HepG2 (cell line): ENCODE data around the gene SCN9A. TPM values are rescaled to one million over a fixed set of nuclear protein-coding genes. Genes with fewer than 3 reads are reported as not detected.

Experiments
- ELF1 ChIP-seq: sonication (generic); formaldehyde crosslinking; IDR thresholded peaks from 2 replicates; pipeline ENCODE4 v1.4.0; 2020; ENCODE audit warnings: missing genetic modification reagents
- GLMP ChIP-seq: sonication (generic); formaldehyde crosslinking; IDR thresholded peaks from 2 replicates; pipeline ENCODE4 v1.9.0; 2021; ENCODE audit warnings: missing genetic modification reagents, mild to moderate bottlenecking, borderline replicate concordance
- NFIB ChIP-seq: sonication (generic); formaldehyde crosslinking; IDR thresholded peaks from 2 replicates; pipeline ENCODE4 v1.9.0; 2021; ENCODE audit warnings: missing genetic modification reagents, mild to moderate bottlenecking, borderline replicate concordance
- ZBTB33 ChIP-seq: sonication (generic); formaldehyde crosslinking; IDR thresholded peaks from 2 replicates; pipeline ENCODE4 v1.4.0; 2020; ENCODE audit warnings: missing genetic modification reagents
- ZGPAT ChIP-seq: IDR thresholded peaks from 2 replicates; pipeline ENCODE4 v1.6.1; 2016; ENCODE audit warnings: mild to moderate bottlenecking
- ZNF616 ChIP-seq: sonication (generic); formaldehyde crosslinking; IDR thresholded peaks from 2 replicates; pipeline ENCODE4 v1.5.0; 2020; ENCODE audit warnings: low read depth, mild to moderate bottlenecking, missing genetic modification reagents
- ZNF646 ChIP-seq: sonication (generic); formaldehyde crosslinking; IDR thresholded peaks from 2 replicates; pipeline ENCODE4 v1.9.0; 2021; ENCODE audit warnings: mild to moderate bottlenecking, missing genetic modification reagents
- ZNF687 ChIP-seq: sonication (generic); formaldehyde crosslinking; IDR thresholded peaks from 2 replicates; pipeline ENCODE4 v1.5.1; 2020; ENCODE audit warnings: mild to moderate bottlenecking, missing genetic modification reagents, moderate library complexity
- polyA plus RNA-seq, 8 experiments: library from polyadenylated mRNA; depleted of rRNA in 3 of 8; stranded (reverse) in 7 of 8; unstranded in 1 of 8; fragments of >200 nt; fragmentation: Illumina TruSeq in 4 of 8; extraction: Trizol in 4 of 8; gene quantifications; 2 replicates each; pipeline versions ENCODE4 v1.2.1 to v1.2.3, GENCODE V29; 2011 to 2016; ENCODE audit warnings: low read depth in 4 of 8, missing spikeins in 1 of 8, mixed read lengths in 1 of 8; ENCODE audit not compliant: insufficient read depth in 1 of 8
- total RNA-seq, 5 experiments: library from RNA; depleted of rRNA; stranded (reverse); fragments of >200 nt; fragmentation: Illumina TruSeq; extraction: Trizol; gene quantifications; 2 replicates each; pipeline ENCODE4 v1.2.3, GENCODE V29; 2016; ENCODE audit warnings: low read depth in 1 of 5
- TF ChIP-seq, protein P1 (sequence below): sonication (generic); formaldehyde crosslinking; IDR thresholded peaks from 2 replicates; pipeline ENCODE4 v1.5.0; 2020; ENCODE audit warnings: mild to moderate bottlenecking, missing genetic modification reagents

SCN9A gene
- total and polyA plus RNA-seq, 2 of the 13 experiments (the other 11 are each of a cell fraction or from before 2014, with no cell fraction given): 15.3 to 24.3 TPM

DNA sequence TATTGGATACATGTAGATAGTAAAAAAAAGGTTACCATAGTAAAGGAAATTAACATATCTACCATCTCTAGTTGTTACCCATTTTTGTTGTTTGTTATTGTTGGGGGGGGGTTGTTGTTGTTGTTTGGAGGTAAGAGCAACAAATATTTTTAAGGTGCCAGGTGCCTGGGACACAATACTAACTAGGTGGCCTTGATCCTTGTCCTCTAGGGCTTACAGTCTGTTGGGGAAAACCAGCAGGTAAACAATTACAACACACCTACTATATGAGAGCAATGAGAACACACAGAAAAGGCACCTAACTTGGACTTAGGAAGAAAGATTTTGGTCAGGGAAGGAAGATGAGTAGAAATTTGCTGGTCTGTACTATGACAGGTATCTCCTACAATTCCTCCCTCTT is 46.3 kb downstream of the SCN9A start (continued):
- TF ChIP-seq ZNF646 (CRISPR knock-in tag) (no peak; the same call in 1 of the 2 replicates), ZBTB33 (CRISPR knock-in tag) (no peak), ZNF687 (CRISPR knock-in tag) (no peak), GLMP (CRISPR knock-in tag) (no peak), ELF1 (CRISPR knock-in tag) (no peak), ZNF616 (CRISPR knock-in tag) (0 out of 2 replicates have a peak, but pooled peaks have one; percentile 26), NFIB (CRISPR knock-in tag) (no peak), ZGPAT (CRISPR knock-in tag) (peak; percentile 71; the same call in 1 of the 2 replicates)
- TF ChIP-seq, protein P1, sequence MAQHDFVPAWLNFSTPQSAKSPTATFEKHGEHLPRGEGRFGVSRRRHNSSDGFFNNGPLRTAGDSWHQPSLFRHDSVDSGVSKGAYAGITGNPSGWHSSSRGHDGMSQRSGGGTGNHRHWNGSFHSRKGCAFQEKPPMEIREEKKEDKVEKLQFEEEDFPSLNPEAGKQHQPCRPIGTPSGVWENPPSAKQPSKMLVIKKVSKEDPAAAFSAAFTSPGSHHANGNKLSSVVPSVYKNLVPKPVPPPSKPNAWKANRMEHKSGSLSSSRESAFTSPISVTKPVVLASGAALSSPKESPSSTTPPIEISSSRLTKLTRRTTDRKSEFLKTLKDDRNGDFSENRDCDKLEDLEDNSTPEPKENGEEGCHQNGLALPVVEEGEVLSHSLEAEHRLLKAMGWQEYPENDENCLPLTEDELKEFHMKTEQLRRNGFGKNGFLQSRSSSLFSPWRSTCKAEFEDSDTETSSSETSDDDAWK (CRISPR knock-in tag): no peak
